GM19468 (cell line): Measurements from ENCODE around the gene EVA1C.
"Not testable (repeated sequence)": the region's sequence is repeated elsewhere in the genome, so short reads cannot be mapped to it uniquely, and the experiment has no call there.

Experiments
- ATAC-seq: cut with Tn5 transposase; IDR thresholded peaks from one replicate; pipeline ENCODE4 v1.9.1; 2021; ENCODE audit warnings: mild to moderate bottlenecking, moderate library complexity, moderate number of reproducible peaks; ENCODE audit not compliant: unreplicated experiment; ENCODE audit errors: extremely low read depth

Gene EVA1C

GRCh38 chr21:32548978-32549377, 136.5 kb downstream of the EVA1C start:
- ATAC-seq, result no peak

- ATAC-seq, result no peak
Measured at GRCh38 chr21:32549440-32549839, 136.9 kb downstream of the EVA1C start.

- no peak for ATAC-seq
Measured at GRCh38 chr21:32549886-32550285, 137.4 kb downstream of the EVA1C start.

GRCh38 chr21:32554832-32555638, 142.5 kb downstream of the EVA1C start:
- ATAC-seq, result no peak

- no peak for ATAC-seq
Measured at GRCh38 chr21:32558106-32558505, 145.6 kb downstream of the EVA1C start.

GRCh38 chr21:32559006-32559610, 146.6 kb downstream of the EVA1C start:
- no peak for ATAC-seq

GRCh38 chr21:32560896-32561295, 148.4 kb downstream of the EVA1C start:
- no peak for ATAC-seq

- ATAC-seq, result not testable (repeated sequence)
Measured at GRCh38 chr21:32561476-32561875, 149.0 kb downstream of the EVA1C start.

- no peak for ATAC-seq
Measured at GRCh38 chr21:32562426-32562825, 149.9 kb downstream of the EVA1C start.

GRCh38 chr21:32562915-32563314, 150.4 kb downstream of the EVA1C start:
- ATAC-seq, result no peak
